ENCODE results near the gene ZBTB24.
"Not testable (repeated sequence)": the region's sequence is repeated elsewhere in the genome, so short reads cannot be mapped to it uniquely, and the experiment has no call there.

Gene ZBTB24

DNA sequence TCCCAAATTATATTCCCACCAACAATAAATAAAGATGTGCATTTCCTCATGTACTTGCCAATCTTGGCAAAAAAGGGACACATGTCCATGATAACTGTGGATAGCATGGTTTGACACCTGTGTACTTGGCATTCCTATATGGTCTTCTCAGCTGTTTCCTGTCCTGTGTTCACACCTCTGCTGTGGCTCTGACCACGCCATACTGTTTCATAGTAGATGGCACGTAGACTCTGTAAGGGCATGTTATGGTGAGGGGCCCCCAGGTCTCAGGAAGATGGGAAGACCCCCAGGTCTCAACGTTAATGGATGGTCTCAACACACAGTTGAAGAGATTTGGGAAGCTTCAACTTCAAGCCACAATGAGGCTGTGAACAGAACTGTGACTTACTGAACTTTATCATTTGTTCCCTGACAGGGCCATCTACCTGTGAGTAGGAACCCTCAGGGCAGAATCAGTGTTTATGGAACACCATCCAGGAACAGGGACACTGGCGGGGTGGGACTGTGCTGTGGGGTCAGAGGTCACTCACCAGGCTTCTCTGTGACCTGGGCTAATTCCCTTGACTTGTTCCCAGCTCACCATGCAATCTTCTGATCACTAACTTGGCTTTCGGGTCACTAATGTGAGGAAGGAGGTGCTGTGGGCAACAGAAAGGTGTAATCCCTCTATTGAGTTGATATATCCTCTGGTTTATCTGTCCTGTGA is 11.8 kb downstream of the ZBTB24 start:
- DNase-seq (ENCODE audit: low read depth in 2 of 2), result no peak

DNA sequence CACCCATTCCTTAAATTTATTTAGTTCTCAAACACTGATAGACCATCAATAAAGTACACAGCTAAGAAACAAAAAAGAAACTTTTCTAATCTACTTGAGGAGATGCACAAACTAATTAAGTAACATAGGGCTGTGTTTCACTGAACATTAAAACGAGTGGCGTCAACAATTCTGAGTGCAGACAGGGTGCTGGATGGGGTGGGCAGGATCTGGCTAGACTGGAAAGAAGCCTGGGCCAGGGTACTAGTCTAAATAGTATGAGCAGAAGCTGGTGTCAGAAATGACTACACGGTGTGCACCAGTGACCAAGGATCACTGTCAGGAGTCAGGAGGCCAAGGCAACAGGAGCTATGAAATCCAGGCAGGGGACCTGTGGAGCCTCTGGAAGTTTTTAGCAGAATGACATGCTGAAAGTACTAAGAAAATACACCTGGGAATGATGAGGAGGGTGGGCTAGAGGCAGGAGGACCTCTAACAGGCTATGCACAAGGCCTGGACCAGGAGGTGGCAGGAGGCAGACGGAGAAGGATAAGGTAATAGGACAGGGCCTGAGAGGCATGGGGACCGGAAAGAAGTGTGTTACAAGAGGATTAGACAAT is 13.3 kb downstream of the ZBTB24 start:
- no peak for DNase-seq (ENCODE audit: low read depth in 2 of 2)

DNA sequence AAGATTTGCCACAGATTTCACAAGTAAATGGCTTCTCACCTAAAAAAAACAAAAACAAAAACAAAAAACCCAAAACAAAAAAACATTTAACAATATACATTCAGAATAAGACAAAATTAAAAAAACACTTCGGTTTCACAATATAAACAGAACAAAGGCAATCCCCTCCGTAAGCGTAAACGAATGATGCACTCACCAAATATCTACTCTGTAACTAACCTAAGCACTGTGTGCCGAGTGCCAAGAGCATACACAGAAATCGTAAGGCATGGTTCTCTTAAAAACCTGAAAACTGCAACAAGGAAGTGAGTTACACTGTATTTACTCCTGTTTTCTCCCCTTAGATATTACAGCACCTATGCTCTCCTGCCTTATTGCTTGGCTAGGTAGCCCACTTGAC is 15.3 kb downstream of the ZBTB24 start:
- no peak for DNase-seq (ENCODE audit: low read depth in 2 of 2)

DNA sequence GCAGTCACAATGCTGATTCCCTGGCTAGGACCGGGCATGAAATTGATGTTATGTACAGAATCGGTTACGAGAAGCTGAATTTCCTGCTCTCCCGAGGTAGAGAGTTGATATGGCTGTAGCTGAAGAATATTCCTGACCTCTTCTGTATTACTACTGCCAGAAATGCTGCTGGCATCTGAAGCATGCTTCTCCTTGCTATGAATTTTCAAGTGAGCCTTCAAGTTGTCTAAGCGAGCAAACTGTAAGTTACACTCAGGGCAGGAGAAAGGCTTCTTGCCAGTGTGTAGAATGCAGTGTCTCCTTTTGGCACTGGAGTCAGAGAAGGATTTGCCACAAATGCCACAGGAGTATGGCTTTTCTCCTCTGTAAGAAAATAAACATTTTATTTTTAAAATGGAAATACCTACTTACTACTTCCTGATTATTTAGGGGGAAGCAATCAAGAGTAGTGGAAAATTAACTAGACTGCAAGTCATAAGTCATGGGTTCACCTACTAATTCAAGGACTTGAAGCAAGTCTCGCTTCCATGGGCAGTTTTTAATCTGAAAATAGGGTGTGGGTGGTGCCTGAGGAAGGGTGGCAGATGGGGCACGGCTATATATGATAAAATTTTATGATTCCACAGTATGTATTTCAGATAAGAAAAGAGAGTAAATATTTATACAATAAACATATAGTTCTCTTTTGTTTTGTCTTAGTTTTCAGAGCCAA is 16.7 kb downstream of the ZBTB24 start:
- DNase-seq (ENCODE audit: low read depth in 2 of 2), result no peak

DNA sequence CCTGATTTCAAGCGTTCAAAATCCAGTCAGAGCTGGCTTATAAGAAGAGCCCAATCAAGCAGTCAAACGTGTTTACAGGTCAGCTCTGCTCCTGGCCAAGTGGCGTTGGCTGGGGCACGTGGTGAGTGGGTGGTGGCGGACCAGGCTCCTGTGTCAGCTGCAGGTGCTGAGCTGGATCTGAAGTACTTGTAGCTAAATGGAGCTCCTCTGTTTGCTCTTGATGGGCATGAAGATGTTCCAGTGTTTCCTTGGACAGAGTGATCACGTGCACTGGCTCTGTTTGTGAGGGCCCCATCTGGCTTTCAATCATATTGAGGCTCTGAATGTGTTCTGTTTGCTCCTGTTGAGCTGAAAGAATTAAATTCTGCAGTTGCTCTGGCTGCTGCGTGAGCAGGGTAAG is 17.2 kb downstream of the ZBTB24 start:
- no peak for DNase-seq (ENCODE audit: low read depth in 2 of 2)

DNA sequence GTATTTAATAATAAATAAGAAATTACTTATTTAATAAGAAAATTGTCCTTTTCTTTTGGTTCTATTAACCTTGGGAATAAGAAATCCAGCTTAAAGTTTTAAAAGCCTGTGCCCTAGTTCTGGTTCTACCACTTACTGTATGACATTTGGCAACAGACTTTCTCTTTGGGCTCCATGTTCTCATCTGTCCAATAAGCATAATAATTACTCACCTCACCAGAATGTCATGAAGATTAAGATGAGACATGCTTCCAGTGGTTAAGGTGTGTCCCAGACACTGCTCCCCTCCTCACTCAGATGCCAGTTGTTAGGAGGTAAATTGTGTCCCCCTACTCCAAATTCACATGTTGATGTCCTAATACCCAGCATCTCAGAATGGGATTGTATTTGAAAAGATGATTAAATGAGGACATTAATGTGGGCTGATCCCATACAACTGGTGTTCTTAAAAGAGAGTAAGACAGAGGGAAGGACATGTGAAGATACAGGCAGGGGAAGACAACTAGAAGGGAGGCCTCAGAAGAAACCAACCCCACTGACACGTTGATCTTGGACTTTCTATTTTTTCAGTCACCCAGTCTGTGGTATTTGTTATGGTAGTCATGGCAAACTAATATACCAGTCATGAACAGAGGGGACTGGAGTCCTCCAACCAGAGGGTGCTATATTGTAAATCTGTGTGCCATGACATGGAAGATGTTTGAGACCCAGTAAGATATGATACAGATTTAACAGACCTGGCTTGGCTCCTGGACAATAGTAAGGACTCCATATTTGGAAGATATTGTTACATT is 21.1 kb downstream of the ZBTB24 start:
- DNase-seq (ENCODE audit: low read depth in 2 of 2), result no peak

DNA sequence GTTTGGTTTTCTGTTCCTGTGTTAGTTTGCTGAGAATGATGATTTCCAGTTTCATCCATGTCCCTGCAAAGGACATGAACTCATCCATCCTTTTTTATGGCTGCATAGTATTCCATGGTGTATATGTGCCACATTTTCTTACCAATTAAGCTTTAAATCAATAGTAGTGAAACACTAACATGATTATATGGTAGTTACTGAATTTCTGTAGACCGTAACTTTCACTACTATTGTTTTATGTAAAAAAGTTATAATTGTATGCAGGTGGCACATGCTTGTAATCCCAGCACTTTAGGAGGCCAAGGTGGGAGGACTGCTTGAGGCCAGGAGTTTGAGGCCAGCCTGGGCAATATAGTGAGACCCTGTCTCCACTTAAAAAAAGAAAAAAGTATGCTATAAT is 21.8 kb downstream of the ZBTB24 start:
- not testable (repeated sequence) for DNase-seq (ENCODE audit: low read depth in 2 of 2)

DNA sequence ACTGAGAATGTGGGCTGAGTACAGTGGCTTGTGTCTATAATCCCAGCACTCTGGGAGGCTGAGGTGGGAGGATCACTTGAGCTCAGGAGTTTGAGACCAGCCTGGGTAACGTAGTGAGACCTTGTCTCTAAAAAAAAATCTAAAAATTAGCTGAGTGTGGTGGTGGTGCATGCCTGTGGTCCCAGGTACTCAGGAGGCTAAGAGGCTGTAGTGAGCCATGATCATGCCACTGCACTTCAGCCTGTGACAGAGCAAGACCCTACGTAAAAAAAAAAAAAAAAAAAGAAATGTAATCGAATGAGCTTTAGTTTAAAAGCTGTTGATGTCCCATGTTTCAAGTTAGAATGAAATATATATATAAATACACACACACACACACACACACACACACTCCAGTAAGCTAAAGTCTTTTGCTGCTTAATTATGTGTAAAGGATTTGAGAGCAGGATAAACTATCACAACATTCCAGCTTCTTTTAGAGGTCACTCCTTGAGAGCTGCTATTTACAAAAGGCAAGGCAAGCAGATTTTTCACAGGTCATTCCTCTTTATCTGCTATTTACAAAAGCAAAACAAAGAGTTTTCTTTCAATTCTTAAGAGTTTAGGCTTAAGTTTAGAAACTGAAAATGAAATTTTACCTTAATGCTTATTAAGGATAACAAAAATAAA is 22.7 kb downstream of the ZBTB24 start:
- no peak for DNase-seq (ENCODE audit: low read depth in 2 of 2)

DNA sequence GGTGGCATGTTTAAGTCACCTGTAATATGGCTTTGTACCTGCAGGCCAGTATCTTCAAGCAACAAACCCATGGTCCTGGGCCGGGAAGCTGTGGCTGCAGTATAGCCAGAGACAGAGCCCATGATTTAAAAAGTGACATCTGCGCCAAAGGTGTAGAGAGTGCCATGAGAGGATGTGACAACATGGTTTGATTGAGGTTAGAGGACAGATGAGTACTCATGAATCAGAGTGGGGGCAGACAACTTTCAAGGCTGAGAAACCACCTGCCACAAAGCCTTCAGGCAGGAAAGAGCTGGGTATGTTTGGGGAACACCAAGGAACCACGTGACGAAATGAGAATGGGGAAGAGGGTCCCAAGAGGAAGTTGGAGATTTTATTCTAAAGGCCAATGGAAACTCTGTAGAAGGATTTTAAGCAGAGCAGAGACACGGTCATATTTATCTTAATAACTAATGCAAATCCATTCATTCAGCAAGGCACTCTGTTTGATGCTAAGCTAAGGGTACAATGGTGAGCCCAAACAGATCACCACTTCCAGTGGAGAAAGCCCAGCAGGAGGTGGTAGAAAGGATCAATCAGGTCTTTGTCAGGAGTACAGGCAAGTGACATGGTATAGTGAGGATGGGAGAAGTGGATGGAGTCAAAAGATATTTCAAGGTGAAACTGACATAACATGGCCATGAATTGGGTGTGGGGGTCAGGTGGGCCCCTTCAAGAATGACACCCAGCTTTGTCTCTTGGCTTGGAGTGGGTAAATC is 24.1 kb downstream of the ZBTB24 start:
- no peak for DNase-seq (ENCODE audit: low read depth in 2 of 2)

DNA sequence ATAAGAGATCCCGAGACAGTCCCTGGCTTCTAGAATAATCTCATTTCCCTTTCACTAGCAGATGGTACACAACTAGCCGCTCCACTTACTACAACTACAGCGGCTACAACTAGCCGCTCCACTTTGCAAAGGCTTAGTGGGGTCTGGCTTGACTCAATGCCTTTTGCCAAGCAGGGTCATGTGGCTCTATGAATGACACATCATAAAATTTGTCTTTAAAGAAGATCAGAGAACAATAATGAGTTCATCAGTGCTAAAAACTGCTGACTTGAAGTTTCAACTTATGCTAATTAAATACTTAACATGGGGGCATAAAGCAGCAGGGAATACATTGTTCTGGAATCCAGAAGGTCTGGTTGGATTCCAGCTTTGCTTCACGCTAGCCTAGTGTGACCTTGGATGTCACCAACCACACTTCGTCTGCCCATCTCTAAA is 25.4 kb downstream of the ZBTB24 start:
- DNase-seq (ENCODE audit: low read depth in 2 of 2), result no peak

DNA sequence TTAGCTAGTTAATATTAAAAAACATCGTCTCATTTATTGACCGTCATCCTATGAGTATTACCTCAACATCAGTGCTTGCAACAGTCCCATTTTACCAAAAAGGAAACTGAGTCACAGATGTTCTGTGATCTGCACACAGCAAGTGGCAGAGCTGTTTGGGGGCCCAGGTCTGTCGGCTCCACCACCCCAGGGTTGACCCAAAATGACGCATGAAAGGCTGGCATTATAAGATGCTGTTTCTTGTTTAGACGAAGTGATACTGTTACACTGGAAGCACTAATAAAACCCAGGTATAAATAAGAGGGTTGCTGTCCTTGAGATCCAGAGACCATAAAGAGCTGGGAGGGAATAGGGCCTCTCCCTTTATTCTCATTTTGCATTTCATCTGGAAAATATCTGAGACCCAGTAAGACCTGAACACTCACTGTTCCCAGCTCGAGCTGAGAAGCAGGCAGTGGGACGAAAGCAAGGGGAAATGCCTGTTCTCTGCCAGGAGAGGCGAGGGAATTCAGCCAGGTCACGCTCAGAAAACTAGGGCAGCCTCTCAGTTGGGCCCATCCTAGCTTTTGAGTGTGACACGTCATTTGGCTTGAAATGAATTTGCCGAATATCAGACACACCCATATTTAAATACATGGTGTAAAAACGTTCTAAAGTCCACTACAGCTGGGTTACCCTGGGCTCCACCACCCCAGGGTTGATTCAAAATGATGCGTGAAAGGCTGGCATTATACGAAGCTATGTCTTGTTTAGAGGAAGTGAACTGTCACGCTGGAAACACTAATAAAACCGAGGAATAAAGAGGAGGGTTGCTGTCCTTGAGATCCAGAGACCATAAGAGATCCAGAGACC is 26.1 kb downstream of the ZBTB24 start:
- no peak for DNase-seq (ENCODE audit: low read depth in 2 of 2)

DNA sequence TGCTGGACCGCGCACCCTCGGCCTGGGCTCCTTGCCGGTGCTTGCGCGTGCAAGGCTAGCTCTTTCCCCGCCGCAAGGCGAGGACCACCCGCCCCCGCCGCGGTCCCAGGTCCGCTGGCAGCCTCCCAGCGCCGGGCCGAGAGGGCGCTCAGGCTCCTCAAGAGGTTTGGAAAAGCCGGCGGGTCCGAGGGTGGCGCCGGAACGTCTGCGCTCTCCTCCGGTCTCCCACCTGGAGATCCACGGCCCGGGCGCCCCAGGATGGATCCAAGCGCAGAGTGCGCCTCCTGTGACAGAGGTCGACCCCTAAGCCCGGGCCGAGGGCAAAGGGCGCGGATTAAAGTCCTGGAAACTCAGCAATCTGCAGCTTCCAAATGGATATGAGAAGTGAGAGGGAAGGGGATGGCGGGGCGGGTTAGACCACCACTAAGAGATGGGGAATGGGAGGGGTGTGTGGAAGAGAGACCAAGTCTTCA is 26.9 kb downstream of the ZBTB24 start:
- DNase-seq (ENCODE audit: low read depth in 2 of 2), result no peak

DNA sequence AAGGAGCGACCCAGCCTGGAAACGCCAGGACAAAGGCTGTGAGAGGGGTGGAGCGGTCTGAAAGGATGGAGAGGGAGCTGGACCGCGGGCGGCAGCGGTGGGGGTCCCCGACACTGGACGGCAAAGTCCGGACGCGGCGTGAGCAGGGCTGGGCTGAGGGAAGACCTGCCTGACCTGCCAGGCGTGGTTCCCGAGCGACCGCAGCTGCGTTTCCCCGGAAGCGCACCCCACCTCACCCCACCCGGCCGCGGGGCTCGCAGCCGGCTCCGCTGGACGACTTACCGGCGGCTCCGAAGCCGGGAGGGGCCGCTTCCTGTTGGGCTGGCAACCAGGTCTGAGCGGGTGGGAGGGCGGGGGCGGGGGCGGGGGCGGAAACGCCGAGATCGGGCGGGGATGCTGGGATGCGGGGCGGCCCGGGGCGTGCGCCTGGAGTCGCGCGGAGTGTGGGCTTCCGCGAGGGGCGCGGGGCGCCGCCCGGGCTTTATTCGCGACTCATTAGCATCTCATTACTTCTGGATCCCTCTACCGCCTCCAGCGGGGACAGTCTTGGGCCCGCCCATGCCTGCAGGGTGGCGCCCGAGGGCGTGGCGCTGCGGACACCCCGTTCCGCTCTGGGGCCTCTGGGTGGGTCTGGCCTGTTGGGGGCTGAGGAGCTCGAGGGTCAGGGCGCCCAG is 27.4 kb downstream of the ZBTB24 start, which contains the start of gene MICAL1:
Gene MICAL1, minus strand, starts transcription at position 336 of the 674 bp plus-strand sequence. CDS start 1,576 bp downstream, outside the sequence.
- DNase-seq (ENCODE audit: low read depth in 2 of 2), result peak in 1 of 2 donors; percentile 41

DNA sequence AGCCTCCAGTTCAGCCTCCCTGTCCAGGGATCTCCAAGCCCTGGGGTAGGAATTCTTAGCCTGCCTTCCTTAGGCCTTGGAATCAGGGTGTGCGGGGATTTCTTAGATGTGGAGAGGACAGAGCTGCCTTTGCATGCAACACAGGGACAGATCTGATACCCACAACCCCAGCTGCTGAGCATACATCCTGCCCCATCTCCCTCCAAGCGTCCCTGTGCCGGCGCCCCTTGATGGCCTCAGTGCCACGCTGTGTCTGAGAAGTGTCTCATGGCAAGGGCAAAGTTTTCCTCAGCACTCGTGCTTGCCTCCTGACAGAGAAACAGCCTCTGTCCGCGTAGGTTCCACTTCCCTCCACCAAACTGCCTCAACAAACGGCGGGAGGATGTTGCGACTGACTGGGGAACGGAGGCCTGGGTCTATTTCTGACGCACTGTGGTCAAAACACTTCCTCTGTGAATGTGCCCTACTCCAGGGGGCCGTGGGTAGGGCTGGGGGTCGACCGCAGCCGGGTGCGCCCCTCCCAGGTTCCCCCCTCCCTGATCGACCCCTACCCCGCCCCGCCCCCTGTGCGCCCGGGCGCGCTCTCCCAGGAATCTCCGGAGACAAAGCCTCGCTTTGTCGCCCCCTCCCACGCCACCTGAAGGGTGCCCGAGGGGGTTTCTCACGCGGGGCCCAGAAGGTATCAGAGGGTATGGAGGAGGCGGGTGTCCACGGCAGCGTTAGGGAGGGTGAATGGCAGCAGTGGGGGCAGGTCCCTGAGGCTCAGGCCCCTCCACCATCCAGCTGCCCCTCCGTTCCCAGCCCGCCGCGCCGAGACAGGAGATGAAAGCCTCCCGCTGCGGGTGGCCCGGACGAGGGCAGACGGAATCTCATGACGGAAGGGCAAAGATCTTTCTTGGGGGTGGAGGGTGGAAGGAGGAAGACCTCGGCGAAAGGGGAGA is 28.3 kb downstream of the ZBTB24 start:
- DNase-seq (ENCODE audit: low read depth in 2 of 2), result peak in 1 of 2 donors; percentile 32

DNA sequence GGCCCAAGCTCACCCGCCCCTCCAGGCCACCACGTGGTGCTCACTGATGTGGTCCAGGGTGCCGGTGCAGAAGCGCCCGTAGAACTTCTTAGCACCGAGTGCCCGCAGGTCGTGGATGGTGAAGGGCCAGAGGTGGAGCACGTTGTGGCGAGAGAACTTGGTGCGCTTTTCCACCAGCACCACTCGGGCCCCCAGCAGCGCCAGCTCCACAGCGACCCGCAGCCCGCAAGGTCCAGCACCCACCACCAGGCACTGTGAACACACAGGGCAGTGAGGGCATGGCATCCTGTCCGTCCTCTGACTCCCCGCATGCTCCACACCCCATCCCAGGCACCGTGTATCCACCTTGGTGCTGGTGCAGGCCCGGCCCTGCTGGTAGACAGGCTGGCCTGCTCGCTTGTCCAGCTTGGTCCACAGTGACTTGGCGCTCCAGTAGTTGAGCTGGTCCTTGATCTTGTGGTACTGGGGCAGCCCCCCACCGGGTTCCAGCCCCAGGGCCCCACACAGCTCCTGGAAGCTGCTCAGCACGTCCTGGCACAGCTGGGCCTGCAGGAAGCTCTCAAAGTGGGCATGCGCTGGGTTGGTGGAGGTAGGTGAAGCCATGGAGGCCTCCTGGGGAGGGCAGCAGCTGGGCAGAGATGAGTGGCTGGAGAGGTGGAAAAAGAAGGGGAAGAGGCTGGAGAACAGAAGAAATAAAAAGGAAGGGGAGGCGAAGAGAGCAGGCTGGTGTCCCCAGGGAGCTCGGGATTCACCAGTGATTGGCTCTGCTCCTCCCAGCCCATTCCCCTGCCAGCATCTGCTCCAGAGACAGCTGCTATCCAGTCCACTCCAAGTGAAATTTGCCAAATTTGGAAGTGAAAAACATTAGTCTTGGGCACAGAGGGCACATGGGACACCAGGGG is 29.2 kb downstream of the ZBTB24 start:
- DNase-seq (ENCODE audit: low read depth in 2 of 2), result no peak

DNA sequence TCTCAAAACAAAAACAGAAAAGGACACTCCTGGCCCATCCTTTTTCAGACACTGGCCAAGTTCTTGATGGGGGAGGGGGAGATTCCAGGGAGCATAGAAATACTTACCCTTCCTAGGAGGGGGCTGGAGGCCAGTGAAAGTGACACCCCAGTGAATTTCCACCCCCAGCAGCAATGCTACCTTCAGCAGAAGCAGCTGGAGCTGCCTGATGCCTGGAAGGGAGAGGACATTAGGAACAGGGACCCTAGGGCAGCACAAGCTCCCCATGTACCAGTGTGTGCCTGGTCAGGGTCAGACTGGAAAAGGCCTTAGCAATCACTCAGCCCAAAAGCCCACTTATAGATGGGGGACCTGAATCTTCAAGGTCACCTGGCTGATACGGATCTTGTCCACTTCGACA is 29.9 kb downstream of the ZBTB24 start:
- DNase-seq (ENCODE audit: low read depth in 2 of 2), result no peak

DNA sequence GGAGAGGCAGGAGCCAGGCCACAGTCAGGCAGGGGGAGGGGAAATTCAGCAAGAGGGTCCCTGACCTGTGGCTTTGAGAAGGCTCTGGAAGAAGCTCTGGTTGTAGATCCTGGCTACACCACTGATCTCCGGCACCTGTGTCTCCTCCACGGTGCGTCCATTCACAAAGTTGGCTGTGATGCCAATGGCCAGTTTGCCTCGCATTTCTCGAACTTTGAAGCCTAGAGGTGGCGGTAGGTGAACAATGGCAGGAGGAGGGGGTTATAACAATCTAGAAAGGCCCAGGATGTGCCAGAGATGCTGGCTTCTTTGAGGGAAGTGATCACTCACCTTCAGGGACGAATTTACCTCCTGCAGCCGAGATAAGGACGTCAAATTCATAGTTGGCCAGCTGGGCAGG is 30.8 kb downstream of the ZBTB24 start:
- DNase-seq (ENCODE audit: low read depth in 2 of 2), result no peak

Measured in activated CD4-positive, alpha-beta T cell treated with anti-CD3 and anti-CD28 coated beads for 24 hours (primary cell).